Suppressor macrophage treated with lipopolysaccharide for 4 hours (primary cell): Measurements from ENCODE around the gene TEAD1.

Experiments used
- DNase-seq: peaks from one replicate; pipeline ENCODE4 v3.0.0-alpha.2; 2020

The TEAD1 gene

GRCh38 chr11:12964650-12965049 is 290.4 kb downstream of the TEAD1 start:
- DNase-seq: no peak

DNA sequence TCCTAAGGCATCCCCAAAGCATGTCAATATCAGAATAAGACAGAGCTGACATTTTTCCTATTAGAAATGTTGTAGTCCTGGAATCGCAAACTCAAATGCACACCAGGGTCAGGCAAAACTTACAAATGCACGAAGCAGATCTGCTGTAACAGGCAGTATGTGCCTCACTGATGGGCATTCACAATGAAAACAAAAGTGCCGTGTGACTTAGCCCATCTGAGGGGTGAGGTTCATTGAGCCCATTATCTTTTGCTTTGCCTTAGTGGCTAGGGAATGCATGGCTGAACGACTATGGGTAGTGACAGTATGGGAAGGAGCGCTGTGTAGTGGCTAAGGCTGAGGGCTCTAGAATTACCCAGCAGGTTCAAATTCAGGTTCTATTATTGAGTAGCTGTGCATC is 291.8 kb downstream of the TEAD1 start:
- DNase-seq: no peak

DNA sequence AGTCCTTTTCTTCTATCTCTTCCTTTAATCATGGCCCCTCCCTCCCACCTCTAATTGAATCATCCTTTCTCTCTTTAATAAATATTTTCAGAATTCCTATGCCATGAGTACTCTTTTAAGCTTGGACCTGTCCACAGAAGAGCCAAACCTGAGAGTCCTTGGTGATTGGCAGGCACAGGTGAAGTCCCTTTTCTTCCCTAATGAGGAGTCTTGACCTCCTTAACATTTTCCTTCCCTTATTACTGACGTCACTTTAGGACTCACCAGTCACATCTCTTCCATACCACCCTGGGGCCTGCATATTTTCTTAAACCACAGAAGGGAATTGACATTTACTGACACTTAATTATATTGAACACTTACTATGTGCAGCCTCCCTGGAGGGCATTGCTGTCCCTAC is 293.9 kb downstream of the TEAD1 start:
- no peak for DNase-seq

- DNase-seq: no peak
Measured at GRCh38 chr11:12968826-12969225, 294.6 kb downstream of the TEAD1 start.

DNA sequence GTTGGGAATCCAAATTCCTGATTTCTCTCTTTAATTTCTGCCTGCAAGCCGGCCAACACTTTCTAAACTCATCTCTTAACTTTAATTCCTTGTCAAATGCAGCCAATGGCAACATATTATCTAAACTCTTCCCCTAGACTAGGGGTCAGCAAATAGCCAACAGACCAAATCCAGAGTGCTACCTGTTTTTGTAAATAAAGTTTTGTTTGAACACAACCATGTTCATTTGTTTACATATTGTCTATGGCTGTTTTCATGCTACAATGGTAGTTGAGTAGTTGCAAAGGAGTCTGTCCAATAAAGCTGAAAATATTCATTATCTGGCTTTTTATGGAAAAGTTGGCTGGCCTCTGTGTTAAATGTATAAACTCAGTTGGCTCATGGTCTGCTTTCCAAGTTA is 297.7 kb downstream of the TEAD1 start:
- no peak for DNase-seq

DNA sequence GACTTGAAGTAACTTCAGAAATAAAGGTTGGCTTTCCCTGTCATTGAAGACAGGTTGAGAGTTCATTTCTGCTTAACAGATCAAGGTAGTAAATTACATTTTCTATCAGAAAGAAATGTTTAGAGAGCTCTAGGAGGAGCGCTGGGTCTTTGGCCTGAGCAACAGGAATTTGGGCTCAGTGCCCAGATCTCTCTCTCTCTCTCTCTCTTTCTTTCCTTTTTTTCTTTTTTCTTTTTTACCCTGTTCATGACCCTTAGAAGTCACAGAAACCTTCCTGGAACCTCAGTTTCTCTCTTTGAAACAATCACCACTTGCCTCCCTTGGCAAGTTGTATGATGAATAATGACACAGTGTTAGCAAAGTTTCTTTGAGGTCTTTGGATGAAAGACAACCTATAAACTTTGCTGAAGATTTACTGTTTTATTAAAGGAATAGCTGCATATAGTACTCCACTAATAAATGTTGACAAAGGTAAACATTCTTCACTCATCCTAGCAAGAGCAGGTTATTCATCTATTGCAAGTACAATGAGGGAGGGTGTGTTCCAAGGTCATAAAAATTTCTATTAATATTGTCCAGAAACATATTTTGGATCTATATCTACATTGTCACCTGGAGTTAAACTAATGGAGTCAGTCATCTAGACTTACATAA is 299.4 kb downstream of the TEAD1 start:
- DNase-seq: no peak

GRCh38 chr11:12975195-12975594 is 301.0 kb downstream of the TEAD1 start:
- DNase-seq: no peak

GRCh38 chr11:12979928-12980689 is 305.9 kb downstream of the TEAD1 start:
- no peak for DNase-seq

GRCh38 chr11:12981676-12982522 is 307.7 kb downstream of the TEAD1 start:
- DNase-seq: no peak

- no peak for DNase-seq
Measured at GRCh38 chr11:12983336-12983735, 309.1 kb downstream of the TEAD1 start.

DNA sequence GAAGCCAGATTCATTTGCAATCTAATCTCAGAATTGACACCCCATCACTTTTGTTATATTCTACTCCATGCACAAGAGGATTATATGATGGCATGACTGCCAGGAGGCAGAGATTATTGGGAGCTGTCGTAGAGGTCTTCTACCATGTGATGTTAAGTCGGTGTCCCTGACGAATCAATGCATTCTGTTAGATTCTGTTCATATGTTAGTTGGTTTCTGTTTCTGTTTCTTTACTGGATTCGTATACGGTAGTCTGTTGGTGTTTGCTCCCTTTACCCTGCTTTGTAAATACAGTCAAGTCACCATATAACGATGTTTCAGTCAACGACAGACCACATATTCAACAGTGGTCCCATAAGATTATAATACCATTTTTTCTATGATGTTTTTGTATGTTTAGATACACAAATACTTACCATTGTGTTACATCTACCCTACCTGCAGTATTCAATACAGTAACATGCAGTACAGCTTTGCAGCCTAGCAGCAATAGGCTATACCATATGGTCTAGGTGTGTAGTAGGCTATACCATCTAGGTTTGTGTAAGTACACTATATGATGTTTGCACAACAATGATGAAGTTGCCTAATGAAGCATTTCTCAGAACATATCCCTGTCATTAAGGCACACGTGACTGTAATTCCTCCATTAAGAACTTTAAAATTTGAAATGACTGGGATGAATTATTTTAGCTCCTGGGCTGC is 312.1 kb downstream of the TEAD1 start:
- DNase-seq: no peak

DNA sequence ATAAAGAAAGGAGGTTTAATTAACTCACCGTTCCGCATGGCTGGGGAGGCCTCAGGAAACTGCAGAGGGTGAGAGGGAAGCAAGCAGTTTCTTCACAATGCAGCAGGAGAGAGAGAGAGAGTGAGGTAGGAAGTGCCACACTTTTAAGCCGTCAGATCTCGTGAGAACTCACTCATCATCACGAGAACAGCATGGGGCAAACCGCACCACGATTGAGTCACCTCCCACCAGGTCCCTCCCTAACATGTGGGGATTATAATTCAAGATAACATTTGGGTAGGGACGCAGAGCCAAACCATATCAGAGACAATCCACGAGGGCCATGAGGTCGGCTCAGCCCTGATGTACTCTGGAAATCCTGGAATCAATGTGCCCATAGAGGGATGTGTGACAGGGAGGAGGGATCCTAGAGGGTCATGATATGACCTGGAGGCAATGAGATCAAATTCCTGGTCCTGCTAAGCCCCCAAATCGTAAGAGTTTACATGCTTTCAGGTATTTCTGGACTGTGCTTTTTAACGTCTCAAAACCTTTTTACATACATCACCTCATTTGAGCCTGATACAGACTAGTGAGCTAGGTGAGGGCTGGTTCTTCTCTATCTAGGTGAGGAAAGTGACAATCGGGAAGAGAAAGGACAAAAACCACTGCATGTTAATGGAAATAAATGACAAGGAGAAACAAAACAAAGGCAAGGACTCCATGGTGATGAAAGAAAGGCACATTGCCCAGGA is 315.4 kb downstream of the TEAD1 start:
- DNase-seq: no peak

- no peak for DNase-seq
Measured at GRCh38 chr11:12990162-12990480, 315.9 kb downstream of the TEAD1 start.

GRCh38 chr11:12991426-12991825 is 317.2 kb downstream of the TEAD1 start:
- DNase-seq: no peak

DNA sequence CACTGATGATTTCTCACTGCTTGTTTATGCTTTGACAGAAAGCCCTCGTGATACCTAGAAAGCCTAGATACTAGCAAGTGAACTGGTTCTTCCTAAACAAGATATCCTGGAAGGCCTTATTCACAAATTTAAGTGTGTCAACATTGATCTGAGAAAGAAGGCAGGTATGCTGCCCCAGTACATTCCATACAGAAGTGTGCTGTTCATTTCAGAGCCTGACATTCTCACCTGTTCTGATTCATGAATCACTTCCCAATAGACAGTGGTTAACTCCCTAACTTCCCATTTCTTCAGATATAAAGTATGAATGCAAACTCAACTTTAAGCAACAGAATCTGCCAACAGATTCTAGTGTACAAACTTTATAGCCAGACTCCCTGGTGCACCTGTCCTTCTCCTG is 319.4 kb downstream of the TEAD1 start:
- no peak for DNase-seq
